Measurements from ENCODE around the gene ZW10.

DNA sequence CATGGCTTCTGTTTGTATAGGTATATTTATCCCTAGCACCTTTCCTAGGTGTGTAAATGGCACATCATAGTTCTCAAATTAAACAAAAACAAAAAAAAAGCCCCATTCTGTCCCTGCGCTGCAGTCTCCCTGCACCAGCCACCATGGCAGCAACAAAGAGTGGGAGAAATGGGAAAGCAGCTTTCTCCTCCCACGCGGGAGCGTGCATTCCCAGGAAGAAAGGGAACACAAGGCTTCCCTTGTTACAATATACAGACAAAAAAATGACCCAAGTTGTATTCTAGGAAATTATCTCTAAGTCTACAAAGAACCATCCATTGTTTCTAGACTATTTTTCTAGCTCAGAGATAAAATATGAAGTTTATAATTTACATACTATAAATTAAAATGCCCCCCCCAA is 51.3 kb downstream of the ZW10 start:
- TF ChIP-seq TARDBP (IDR thresholded peaks at IDR 0.05), result no peak
- TF ChIP-seq HDGF (IDR thresholded peaks at IDR 0.05; ENCODE audit: borderline replicate concordance), result no peak
- no peak for TF ChIP-seq ELF4 (IDR thresholded peaks at IDR 0.05)
- TF ChIP-seq CTBP1 (IDR thresholded peaks at IDR 0.05; ENCODE audit: borderline replicate concordance), result no peak
- TF ChIP-seq BHLHE40 (IDR thresholded peaks at IDR 0.05; ENCODE audit: borderline replicate concordance), result no peak
- TF ChIP-seq NFRKB (IDR thresholded peaks at IDR 0.05), result no peak
- TF ChIP-seq FOXM1 (IDR thresholded peaks at IDR 0.05; ENCODE audit: borderline replicate concordance), result no peak
- no peak for TF ChIP-seq FOXA1 (IDR thresholded peaks at IDR 0.05)
- TF ChIP-seq L3MBTL2 (conservative IDR thresholded peaks at IDR 0.05), result no peak
- no peak for TF ChIP-seq FOXK2 (IDR thresholded peaks at IDR 0.05)
- TF ChIP-seq ZNF384 (IDR thresholded peaks at IDR 0.05), result no peak
- TF ChIP-seq SP1 (IDR thresholded peaks at IDR 0.05), result no peak
- no peak for TF ChIP-seq ARNT (IDR thresholded peaks at IDR 0.05)
